Skeletal muscle cell (primary cell): ENCODE data around the gene KLHL21.
"Not testable (repeated sequence)": the region's sequence is repeated elsewhere in the genome, so short reads cannot be mapped to it uniquely, and the experiment has no call there.

Source experiments
- DNase-seq: peaks from one replicate; pipeline ENCODE4 v3.0.0-alpha.2; 2010; ENCODE audit warnings: low read depth
- H3K4me3 ChIP-seq: 2 replicates; pipeline ENCODE4 v1.5.1; 2011; ENCODE audit warnings: low read depth, mild to moderate bottlenecking, control low read depth, low read length, moderate library complexity

The KLHL21 gene

GRCh38 chr1:6602669-6603237 is at the start of gene KLHL21:
KLHL21 (minus strand) TSS chr1:6602869; CDS start chr1:6602817, 52 bp downstream.
- H3K4me3 ChIP-seq = peak within 1 kb of the TSS; percentile 97
- peak; percentile 67 for DNase-seq

- no peak overlapping the region for H3K4me3 ChIP-seq
- no peak for DNase-seq
Observed at GRCh38 chr1:6651909-6652308, 49.2 kb upstream of the KLHL21 start.

- H3K4me3 ChIP-seq = no peak overlapping the region
- DNase-seq = no peak
Observed at GRCh38 chr1:6648556-6648955, 45.9 kb upstream of the KLHL21 start.

GRCh38 chr1:6646499-6647148 is 44.0 kb upstream of the KLHL21 start:
- no peak overlapping the region for H3K4me3 ChIP-seq
- DNase-seq = no peak

- DNase-seq = no peak
Observed at GRCh38 chr1:6645018-6645417, 42.3 kb upstream of the KLHL21 start.

GRCh38 chr1:6640867-6641266 is 38.2 kb upstream of the KLHL21 start:
- H3K4me3 ChIP-seq, DNase-seq: not testable (repeated sequence)

More at GRCh38 chr1:6645018-6645417, 42.3 kb upstream of the KLHL21 start:
- H3K4me3 ChIP-seq = no peak overlapping the region

- peak; percentile 43 for DNase-seq
- no peak overlapping the region for H3K4me3 ChIP-seq
Observed at GRCh38 chr1:6638226-6638625, 35.6 kb upstream of the KLHL21 start.

GRCh38 chr1:6637770-6638169 is 35.1 kb upstream of the KLHL21 start:
- DNase-seq = no peak
- no peak overlapping the region for H3K4me3 ChIP-seq

GRCh38 chr1:6636778-6637177 is 34.1 kb upstream of the KLHL21 start:
- H3K4me3 ChIP-seq, DNase-seq: not testable (repeated sequence)

GRCh38 chr1:6635910-6636760 is 33.5 kb upstream of the KLHL21 start:
- H3K4me3 ChIP-seq = no peak overlapping the region
- no peak for DNase-seq

GRCh38 chr1:6635161-6635909 is 32.7 kb upstream of the KLHL21 start:
- no peak overlapping the region for H3K4me3 ChIP-seq
- DNase-seq = no peak

GRCh38 chr1:6634371-6635052 is 31.8 kb upstream of the KLHL21 start:
- no peak for DNase-seq
- no peak overlapping the region for H3K4me3 ChIP-seq

- H3K4me3 ChIP-seq = no peak overlapping the region
- DNase-seq = no peak
Observed at GRCh38 chr1:6632588-6633514, 30.2 kb upstream of the KLHL21 start.

GRCh38 chr1:6631058-6631457 is 28.4 kb upstream of the KLHL21 start:
- no peak for DNase-seq
- no peak overlapping the region for H3K4me3 ChIP-seq

- no peak for DNase-seq
- H3K4me3 ChIP-seq = no peak overlapping the region
Observed at GRCh38 chr1:6630027-6630426, 27.4 kb upstream of the KLHL21 start.

- no peak for DNase-seq
- H3K4me3 ChIP-seq = no peak overlapping the region
Observed at GRCh38 chr1:6628971-6629479, 26.4 kb upstream of the KLHL21 start.

- no peak overlapping the region for H3K4me3 ChIP-seq
- no peak for DNase-seq
Observed at GRCh38 chr1:6627841-6628545, 25.3 kb upstream of the KLHL21 start.
